Measurements from ENCODE around the gene PIANP. TPM values are rescaled to one million over a fixed set of nuclear protein-coding genes. Genes with fewer than 3 reads are reported as not detected.

PIANP gene
- total RNA-seq, 2 donors from 2014 or later, result not detected

GRCh38 chr12:6652391-6652790, 48.2 kb downstream of the PIANP start:
- no peak overlapping the region for H3K27ac ChIP-seq
- peaks cover 0 to 15% of the 10 kb centered on the region in 2 donors for H3K4me1 ChIP-seq
- DNase-seq (ENCODE audit: low spot score), result no peak
- no peaks in the 10 kb centered on the region for H3K9me3 ChIP-seq
- no peak for TF ChIP-seq CTCF (IDR thresholded peaks at IDR 0.05)
- peaks cover 62% of the 10 kb centered on the region for H3K36me3 ChIP-seq
- H3K4me3 ChIP-seq, result no peak overlapping the region
- no peaks in the 10 kb centered on the region for H3K27me3 ChIP-seq

GRCh38 chr12:6650832-6651231, 49.8 kb downstream of the PIANP start:
- TF ChIP-seq CTCF (IDR thresholded peaks at IDR 0.05), result no peak
- H3K9me3 ChIP-seq, result no peaks in the 10 kb centered on the region
- H3K36me3 ChIP-seq, result peaks cover 48% of the 10 kb centered on the region
- H3K27me3 ChIP-seq, result no peaks in the 10 kb centered on the region
- H3K4me3 ChIP-seq, result no peak overlapping the region
- no peak for DNase-seq (ENCODE audit: low spot score)
- H3K4me1 ChIP-seq, result peaks cover 0 to 22% of the 10 kb centered on the region in 2 donors
- H3K27ac ChIP-seq, result no peak overlapping the region

GRCh38 chr12:6647083-6647604, 53.5 kb downstream of the PIANP start, which contains the start of gene ACRBP:
Gene ACRBP (minus strand): TSS chr12:6647432. CDS start chr12:6647366, 66 bp downstream.
- Histone ChIP-seq H3K27ac (peak within 1 kb of the TSS; percentile 12 to 67), H3K9me3 (no peaks in the 10 kb centered on the region), H3K27me3 (no peaks in the 10 kb centered on the region), H3K4me3 (peak within 1 kb of the TSS; percentile 30 to 59), H3K36me3 (peaks cover 22% of the 10 kb centered on the region), H3K4me1 (peaks cover 0 to 12% of the 10 kb centered on the region in 2 donors)
- DNase-seq (ENCODE audit: low spot score), result peak; percentile 74
- TF ChIP-seq CTCF (IDR thresholded peaks at IDR 0.05), result no peak

GRCh38 chr12:6646276-6647082, 54.1 kb downstream of the PIANP start:
- Histone ChIP-seq H3K27ac (peak overlapping the region; percentile 12 to 67), H3K36me3 (peaks cover 18% of the 10 kb centered on the region), H3K27me3 (no peaks in the 10 kb centered on the region), H3K4me1 (peaks cover 0 to 12% of the 10 kb centered on the region in 2 donors), H3K4me3 (peak overlapping the region; percentile 30 to 59), H3K9me3 (no peaks in the 10 kb centered on the region)
- TF ChIP-seq CTCF (IDR thresholded peaks at IDR 0.05), result no peak
- DNase-seq (ENCODE audit: low spot score), result no peak

GRCh38 chr12:6644903-6645302, 55.7 kb downstream of the PIANP start:
- Histone ChIP-seq H3K4me1 (peaks cover 0 to 12% of the 10 kb centered on the region in 2 donors), H3K36me3 (peaks cover 2% of the 10 kb centered on the region), H3K9me3 (no peaks in the 10 kb centered on the region), H3K4me3 (no peak overlapping the region), H3K27ac (peak overlapping the region in 1 of 2 donors; percentile 29), H3K27me3 (no peaks in the 10 kb centered on the region)
- peak in 1 of 2 donors; percentile 55 for TF ChIP-seq CTCF (IDR thresholded peaks at IDR 0.05)
- DNase-seq (ENCODE audit: low spot score), result no peak

Measured in right atrium auricular region (tissue), 2 donors.